ENCODE data around the gene CHST8.
"Not testable (repeated sequence)": the region's sequence is repeated elsewhere in the genome, so short reads cannot be mapped to it uniquely, and the experiment has no call there.

Gene CHST8

GRCh38 chr19:33618363-33618762 is 3.4 kb upstream of the CHST8 start:
- not testable (repeated sequence) for DNase-seq (ENCODE audit: low read depth)

- no peak for DNase-seq (ENCODE audit: low read depth)
Observed at GRCh38 chr19:33618884-33619283, 2.9 kb upstream of the CHST8 start.

GRCh38 chr19:33620611-33621010 is 1.1 kb upstream of the CHST8 start:
- DNase-seq (ENCODE audit: low read depth) = no peak

- no peak for DNase-seq (ENCODE audit: low read depth)
Observed at GRCh38 chr19:33621065-33621785, 528 bp upstream of the CHST8 start.

- no peak for DNase-seq (ENCODE audit: low read depth)
Observed at GRCh38 chr19:33622505-33622808, 704 bp downstream of the CHST8 start.

GRCh38 chr19:33622809-33623511 is 1.2 kb downstream of the CHST8 start:
- DNase-seq (ENCODE audit: low read depth) = no peak

- no peak for DNase-seq (ENCODE audit: low read depth)
Observed at GRCh38 chr19:33624586-33624985, 2.8 kb downstream of the CHST8 start.

GRCh38 chr19:33627526-33627925 is 5.8 kb downstream of the CHST8 start:
- no peak for DNase-seq (ENCODE audit: low read depth)

- DNase-seq (ENCODE audit: low read depth) = no peak
Observed at GRCh38 chr19:33627962-33628839, 6.4 kb downstream of the CHST8 start.

- DNase-seq (ENCODE audit: low read depth) = no peak
Observed at GRCh38 chr19:33628921-33629825, 7.4 kb downstream of the CHST8 start.

GRCh38 chr19:33629826-33630375 is 8.1 kb downstream of the CHST8 start:
- no peak for DNase-seq (ENCODE audit: low read depth)

GRCh38 chr19:33630880-33631608 is 9.3 kb downstream of the CHST8 start:
- no peak for DNase-seq (ENCODE audit: low read depth)

- no peak for DNase-seq (ENCODE audit: low read depth)
Observed at GRCh38 chr19:33631609-33631973, 9.8 kb downstream of the CHST8 start.

- DNase-seq (ENCODE audit: low read depth) = no peak
Observed at GRCh38 chr19:33634361-33635091, 12.8 kb downstream of the CHST8 start.

- no peak for DNase-seq (ENCODE audit: low read depth)
Observed at GRCh38 chr19:33638167-33639034, 16.6 kb downstream of the CHST8 start.

- no peak for DNase-seq (ENCODE audit: low read depth)
Observed at GRCh38 chr19:33639035-33639681, 17.4 kb downstream of the CHST8 start.

GRCh38 chr19:33640773-33641172 is 19.0 kb downstream of the CHST8 start:
- no peak for DNase-seq (ENCODE audit: low read depth)

GRCh38 chr19:33641261-33641660 is 19.5 kb downstream of the CHST8 start:
- no peak for DNase-seq (ENCODE audit: low read depth)

All from amniotic epithelial cell (primary cell).